Gastrocnemius medialis (tissue), 4 donors: ENCODE results near the gene AFAP1L2.

Experiments used
- POLR2A ChIP-seq, 2 donors: fragments of 450-650 bp; IDR thresholded peaks; one replicate each; pipeline ENCODE4 v1.6.1; 2017; ENCODE audit warnings: antibody characterized with exemption in 2 of 2, mild to moderate bottlenecking in 2 of 2, moderate library complexity in 2 of 2
- TF ChIP-seq, protein P1 (sequence below), 5 experiments: fragments of 450-650 bp in 3 of 5; fragments of 200-600 bp in 2 of 5; sonication (generic) in 2 of 5; IDR thresholded peaks in 4 of 5; conservative IDR thresholded peaks in 1 of 5; 1 replicate in 4 of 5; 2 replicates in 1 of 5; pipeline ENCODE4 v1.5.1; 2016 to 2019; ENCODE audit warnings: antibody characterized with exemption in 5 of 5, mild to moderate bottlenecking in 3 of 5, moderate library complexity in 3 of 5

DNA sequence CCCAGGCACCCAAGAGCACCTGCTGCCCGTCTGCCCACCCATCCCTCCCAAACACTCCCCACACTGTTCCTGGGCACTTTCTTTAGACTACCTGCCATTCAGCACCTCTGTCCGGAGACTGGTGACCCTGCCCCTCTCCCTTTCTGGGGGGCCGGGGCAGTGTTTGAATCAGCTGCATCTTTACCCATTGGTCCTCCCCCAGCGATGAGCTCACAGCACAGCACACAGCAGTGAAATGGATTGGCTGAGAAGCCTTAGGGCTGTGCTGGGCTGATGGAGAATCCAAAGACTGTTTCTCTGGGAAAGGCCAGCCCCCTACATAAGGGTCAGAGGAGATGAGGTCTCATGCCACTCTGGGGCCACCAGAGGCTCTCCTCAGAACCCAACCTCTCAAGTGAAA lies 125.0 kb downstream of the AFAP1L2 start:
- TF ChIP-seq, protein P1, sequence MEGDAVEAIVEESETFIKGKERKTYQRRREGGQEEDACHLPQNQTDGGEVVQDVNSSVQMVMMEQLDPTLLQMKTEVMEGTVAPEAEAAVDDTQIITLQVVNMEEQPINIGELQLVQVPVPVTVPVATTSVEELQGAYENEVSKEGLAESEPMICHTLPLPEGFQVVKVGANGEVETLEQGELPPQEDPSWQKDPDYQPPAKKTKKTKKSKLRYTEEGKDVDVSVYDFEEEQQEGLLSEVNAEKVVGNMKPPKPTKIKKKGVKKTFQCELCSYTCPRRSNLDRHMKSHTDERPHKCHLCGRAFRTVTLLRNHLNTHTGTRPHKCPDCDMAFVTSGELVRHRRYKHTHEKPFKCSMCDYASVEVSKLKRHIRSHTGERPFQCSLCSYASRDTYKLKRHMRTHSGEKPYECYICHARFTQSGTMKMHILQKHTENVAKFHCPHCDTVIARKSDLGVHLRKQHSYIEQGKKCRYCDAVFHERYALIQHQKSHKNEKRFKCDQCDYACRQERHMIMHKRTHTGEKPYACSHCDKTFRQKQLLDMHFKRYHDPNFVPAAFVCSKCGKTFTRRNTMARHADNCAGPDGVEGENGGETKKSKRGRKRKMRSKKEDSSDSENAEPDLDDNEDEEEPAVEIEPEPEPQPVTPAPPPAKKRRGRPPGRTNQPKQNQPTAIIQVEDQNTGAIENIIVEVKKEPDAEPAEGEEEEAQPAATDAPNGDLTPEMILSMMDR (IDR thresholded peaks at IDR 0.05 in 4 of 5, conservative IDR thresholded peaks at IDR 0.05 in 1 of 5) = no peak
- no peak for TF ChIP-seq POLR2A (IDR thresholded peaks at IDR 0.05)
